Fibroblast of peridontal ligament (primary cell): ENCODE measurements around the gene ASB8.

ENCODE experiments used
- DNase-seq: peaks from one replicate; pipeline ENCODE4 v3.0.0-alpha.2; 2010; ENCODE audit errors: extremely low read depth

The ASB8 gene

DNA sequence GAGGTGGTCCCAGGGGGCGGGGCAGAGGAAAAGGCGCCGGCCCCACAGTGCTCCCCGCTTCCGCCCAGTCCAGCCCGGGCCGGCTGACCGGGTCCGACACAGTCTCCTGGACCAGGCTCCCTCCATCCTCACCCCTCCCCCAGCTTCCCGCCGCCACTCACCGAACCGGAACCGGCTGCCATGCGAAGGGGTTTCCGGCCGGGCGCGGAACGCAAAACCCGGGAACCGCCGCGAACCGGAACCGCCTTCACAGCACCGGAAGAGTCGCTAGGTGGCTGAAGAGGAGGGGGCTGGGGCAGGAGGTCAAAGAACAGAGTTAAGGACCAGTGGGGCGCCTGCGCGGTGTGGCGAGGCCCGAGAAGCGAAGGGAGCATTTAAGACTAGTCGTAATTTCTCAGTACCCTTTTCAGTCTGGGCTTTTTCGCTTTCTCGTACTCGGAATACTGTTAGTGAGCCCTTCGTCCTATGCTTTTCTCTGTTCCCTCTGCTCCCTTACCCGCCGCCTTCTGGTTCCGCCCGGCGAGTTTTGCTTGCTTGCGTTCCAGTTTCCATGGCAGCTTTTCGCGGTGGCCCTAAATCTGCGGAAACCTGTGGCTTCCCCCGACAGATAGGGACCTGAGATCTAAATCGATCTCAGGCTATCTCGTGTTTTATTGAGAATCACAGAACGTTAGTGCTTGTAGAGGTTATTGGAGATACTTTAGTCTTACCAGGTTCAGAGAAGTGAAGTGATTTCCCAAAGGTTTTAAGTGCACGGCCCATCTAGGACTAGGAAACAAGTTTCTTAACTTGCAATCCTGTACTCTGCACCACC is 51.2 kb downstream of the ASB8 start, which contains the start of gene SENP1:
Gene SENP1 (minus strand): TSS at position 213 of the 814 bp plus-strand sequence. CDS start 4,607 bp downstream, outside the sequence.
- DNase-seq, result peak; percentile 87

DNA sequence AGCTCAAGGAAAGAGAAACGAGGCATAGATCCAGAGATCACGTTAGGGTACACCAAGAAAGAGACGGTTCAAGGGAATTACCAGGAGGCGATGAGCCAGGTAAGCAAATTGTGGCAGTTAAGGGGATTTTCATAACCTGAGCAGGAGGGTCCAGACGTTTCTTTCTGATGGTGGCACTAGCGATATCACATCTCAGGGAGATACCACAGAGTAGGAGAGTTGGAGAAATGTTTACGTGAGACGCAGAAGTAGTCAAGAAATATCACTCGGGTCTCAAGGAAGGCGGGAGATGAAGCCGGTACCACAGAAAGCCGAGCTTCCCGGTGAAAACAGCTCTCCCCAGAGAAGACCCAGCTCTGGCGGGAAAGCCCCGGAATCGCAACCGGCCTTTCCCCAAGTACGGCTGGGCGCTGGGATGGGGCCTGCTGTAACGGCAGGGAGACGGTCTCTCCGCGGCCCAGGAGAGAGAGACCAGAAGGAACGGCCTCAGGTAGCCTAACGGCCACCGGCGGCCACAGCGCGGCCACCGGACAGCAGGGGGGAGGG is 51.9 kb downstream of the ASB8 start:
- peak; percentile 16 for DNase-seq

DNA sequence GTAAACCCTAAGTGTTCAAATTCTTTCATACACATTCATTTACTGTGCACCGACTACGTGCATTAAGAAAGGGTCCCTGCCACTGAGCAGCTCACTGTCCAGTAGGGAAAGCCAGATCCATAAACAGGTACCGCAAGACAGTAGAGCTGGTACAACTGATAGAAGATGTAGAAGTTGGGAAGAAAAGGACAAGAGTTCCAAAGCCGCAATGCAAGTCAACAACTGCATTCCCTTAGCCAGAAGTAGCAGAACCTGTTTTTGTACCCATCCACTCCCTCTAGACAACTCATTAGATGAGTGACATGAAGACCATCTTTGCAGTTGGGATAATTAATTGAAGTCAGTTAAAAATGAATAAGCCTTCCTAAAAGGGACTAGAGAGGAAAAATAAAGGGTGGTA is 52.8 kb downstream of the ASB8 start:
- no peak for DNase-seq
